GM19238 (cell line): ENCODE measurements around the gene CASP7.

Source experiments
- DNase-seq: peaks from one replicate; pipeline ENCODE4 v3.0.0; 2011; ENCODE audit warnings: low spot score; ENCODE audit not compliant: insufficient read length

Gene CASP7

DNA sequence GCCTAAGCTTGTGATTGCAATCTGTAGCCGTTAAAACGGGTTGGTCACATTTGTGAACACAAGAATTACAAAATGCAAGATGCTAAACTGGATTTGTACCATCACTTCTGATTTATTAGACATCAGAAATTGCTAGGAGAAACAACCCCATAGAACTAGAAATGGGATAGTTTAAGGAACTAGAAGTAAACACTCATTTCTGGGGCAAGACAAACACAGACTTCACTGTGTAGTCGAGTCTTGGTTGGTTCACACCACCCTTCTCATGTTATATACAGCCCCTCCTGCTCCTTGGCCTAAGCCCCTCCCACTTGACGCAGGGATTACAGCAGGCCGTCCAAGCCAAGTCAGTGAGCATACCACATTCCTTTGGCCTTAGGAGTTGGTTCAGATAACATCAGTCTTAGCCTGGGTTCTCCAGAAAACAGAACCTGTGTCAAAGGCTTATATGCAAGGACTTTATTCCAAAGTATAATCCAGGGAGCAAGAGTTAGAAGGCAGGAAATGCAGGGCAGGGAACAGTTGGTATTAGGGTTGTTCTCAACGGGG, 13.8 kb upstream of the CASP7 start:
- DNase-seq = no peak

GRCh38 chr10:113666682-113667252, 12.9 kb upstream of the CASP7 start:
- no peak for DNase-seq

- DNase-seq = no peak
Measured at GRCh38 chr10:113680190-113681111, 739 bp downstream of the CASP7 start.

DNA sequence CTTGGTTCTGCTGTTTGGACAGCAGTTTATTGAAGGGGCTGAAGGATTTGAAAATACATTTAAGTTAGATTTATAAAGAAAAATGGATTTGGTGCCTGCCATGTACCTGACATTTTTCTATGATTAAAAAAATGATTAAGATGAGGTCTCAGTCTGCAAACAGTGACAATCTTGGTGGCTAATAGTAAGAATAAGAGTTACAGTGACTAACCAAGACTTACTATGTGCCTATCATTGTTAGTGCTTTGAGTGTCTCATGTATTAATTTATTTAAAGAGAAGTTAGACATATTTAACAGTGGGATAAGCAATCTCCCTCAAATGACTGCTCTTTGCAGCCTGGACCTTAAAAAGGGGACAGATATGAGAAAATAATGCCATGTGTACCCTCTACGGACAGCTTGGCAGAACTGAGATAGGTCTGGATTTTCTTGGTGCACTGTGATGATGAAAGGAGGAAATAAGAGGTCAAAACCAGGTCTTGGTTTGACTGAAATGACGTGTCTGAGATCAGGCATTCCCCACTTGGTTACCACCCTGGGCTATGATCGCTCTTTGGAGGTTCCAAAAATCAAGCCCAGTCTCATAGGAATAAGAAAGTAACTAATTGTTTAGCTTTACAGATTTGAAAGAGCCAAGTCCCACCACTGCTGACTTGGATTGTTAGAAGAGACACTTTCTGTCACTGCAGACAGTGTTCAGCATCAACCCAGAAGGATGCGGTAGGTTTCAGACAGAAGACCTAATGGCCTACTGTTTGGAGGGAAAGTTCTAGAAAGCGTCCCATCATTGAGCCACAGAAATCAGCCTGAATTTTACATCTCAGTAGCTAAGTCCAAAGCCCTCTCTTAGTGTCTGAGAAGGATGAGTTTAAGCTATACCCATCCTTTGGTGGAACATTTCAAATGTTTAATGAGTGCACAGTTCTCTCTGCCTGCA, 2.1 kb downstream of the CASP7 start:
- peak; percentile 40 for DNase-seq

DNA sequence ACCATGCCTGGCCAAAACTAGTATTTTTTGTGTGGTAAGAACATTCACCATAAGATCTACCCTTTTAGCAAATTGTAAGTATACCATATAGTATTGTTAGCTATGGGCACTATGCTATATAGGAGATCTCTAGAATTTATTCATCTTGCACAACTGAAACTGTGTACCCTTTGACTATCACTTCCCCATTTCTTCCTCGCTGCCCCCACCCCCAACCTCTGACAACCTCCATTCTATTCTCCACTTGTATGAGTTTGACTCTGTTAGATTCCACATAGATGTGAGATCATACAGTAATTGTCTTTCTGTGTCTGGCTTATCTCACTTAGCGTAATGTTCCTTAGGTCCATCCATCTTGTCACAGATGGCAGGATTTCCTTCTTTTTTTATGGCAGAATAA, 3.6 kb downstream of the CASP7 start:
- no peak for DNase-seq

- no peak for DNase-seq
Measured at GRCh38 chr10:113686028-113686427, 6.3 kb downstream of the CASP7 start.

- no peak for DNase-seq
Measured at GRCh38 chr10:113687037-113687436, 7.3 kb downstream of the CASP7 start.

GRCh38 chr10:113689057-113689456, 9.3 kb downstream of the CASP7 start:
- DNase-seq = no peak

- no peak for DNase-seq
Measured at GRCh38 chr10:113689574-113689973, 9.9 kb downstream of the CASP7 start.

GRCh38 chr10:113690749-113691148, 11.0 kb downstream of the CASP7 start:
- no peak for DNase-seq

- DNase-seq = no peak
Measured at GRCh38 chr10:113691381-113691780, 11.7 kb downstream of the CASP7 start.

DNA sequence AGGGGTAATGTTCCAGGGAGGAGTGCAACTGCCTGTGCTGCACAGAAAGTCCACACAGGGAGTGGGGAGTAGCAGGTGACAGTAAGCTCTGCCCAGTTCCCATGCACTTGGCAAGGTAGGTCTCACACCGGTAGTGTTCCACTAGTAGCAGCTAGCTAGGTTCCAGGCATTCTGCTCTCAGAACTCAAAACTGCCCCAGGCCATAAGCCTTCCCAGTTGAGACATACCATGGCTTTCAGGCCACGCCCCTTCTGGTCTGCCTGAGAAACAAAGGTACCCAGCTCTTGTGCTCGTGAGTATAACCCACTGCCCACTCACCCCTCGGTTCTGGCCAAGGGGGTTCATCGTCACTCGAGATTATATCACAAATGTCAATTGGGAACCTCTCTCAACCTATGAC, 12.6 kb downstream of the CASP7 start:
- DNase-seq = no peak

GRCh38 chr10:113693348-113693747, 13.6 kb downstream of the CASP7 start:
- no peak for DNase-seq

- DNase-seq = no peak
Measured at GRCh38 chr10:113695691-113696090, 16.0 kb downstream of the CASP7 start.

GRCh38 chr10:113697595-113697994, 17.9 kb downstream of the CASP7 start:
- DNase-seq = no peak

DNA sequence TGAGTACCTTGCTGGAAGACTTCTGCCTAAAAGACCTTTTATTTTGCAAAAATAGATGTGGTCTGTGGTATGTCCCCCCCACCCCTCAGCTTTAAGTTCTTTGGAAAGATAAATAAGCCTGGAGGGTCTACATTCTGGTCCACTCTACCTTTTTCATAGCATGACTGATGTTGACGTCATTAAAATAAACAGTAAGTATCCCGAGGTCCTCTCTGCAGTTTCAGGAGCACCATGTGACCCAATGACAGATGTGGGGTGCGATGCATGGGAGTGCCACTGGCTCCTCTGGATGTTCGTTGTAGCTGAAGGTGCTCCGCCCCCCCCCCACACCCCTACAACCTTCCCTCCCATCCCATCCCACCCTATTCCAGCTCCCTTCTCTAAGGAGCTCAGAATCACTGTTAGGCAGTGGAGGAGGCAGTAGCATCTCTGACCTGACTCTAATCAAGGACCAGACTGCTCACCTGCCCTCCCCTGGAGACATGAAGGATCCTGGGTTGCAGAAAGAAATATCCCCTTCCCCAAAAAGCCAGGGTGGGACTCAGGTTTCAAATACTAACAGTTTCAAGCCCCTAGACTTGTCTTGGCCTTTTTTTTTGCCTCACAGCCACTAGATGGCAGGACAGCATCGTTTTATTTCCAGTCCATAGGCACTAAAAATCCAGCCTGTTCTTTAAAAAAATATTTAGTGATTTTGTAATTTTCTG, 25.1 kb downstream of the CASP7 start:
- no peak for DNase-seq

- DNase-seq = no peak
Measured at GRCh38 chr10:113705344-113705652, 25.6 kb downstream of the CASP7 start.

GRCh38 chr10:113706623-113707022, 26.9 kb downstream of the CASP7 start:
- DNase-seq = no peak

DNA sequence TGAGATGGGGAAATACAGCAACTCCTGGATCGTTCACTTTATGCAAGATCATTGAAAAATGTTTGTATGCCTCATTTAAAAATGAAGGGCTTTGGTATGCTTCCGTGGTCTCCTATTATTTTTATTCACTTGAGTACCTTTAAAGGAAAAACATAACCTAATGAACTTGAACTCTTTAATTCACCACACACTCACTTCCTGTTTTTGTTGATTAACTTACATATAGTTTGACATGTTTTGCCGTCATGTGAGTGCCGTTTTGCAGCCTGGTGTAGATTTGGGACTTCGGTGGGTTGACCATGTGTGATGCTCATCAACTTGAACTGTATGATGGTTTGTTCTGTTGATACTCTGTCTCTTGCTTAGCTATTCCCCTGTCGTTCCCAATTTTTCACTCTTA, 28.9 kb downstream of the CASP7 start:
- no peak for DNase-seq

- DNase-seq = no peak
Measured at GRCh38 chr10:113709221-113709838, 29.6 kb downstream of the CASP7 start.

DNA sequence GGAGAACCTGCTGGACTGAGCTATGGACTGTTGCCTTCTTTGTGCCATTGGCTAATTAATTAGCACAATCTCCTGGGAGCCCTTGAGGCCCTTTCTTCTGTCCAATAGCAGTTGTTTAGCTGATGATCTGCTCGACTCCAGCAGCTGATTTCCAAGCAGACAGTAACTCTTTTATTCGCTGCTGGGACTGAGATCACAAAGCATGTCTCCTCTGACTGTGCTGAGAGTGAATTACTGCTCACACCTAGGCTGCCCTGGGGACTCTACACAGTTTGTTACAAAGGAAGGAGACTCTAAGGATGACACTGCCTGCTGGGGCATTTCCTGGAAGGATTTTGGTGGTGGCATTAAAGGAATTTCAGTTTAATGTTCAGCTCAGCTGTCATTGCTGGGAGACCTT, 31.4 kb downstream of the CASP7 start:
- DNase-seq = no peak
